MCF 10A (cell line): ENCODE measurements around the gene UMODL1. TPM values are rescaled to one million over a fixed set of nuclear protein-coding genes. Genes with fewer than 3 reads are reported as not detected.

Experiments used
- BruUV-seq: library from RNA; stranded (reverse); fragments of 400-500 nt; replicated peaks from 2 replicates; lab custom pipeline; 2021; lab: Mats Ljungman, UMichigan
- CTCF ChIA-PET: fragments of 300-600 bp; sonication (Branson Sonifier 250); formaldehyde crosslinking; extraction: SDS; loops from one replicate; lab custom pipeline; 2021; ENCODE audit warnings: antibody characterized with exemption, inconsistent platforms; lab: Yijun Ruan, JAX
- POLR2A ChIA-PET: fragments of 300-600, 350-650 bp; sonication (Branson Sonifier 250); formaldehyde crosslinking; extraction: SDS; loops from one replicate; lab custom pipeline; 2020; ENCODE audit warnings: antibody characterized with exemption, inconsistent platforms; lab: Yijun Ruan, JAX
- DNase-seq: peaks from one replicate; pipeline ENCODE4 v3.0.0-alpha.2; 2018; ENCODE audit not compliant: unreplicated experiment
- H3K27ac Mint-ChIP-seq: one replicate; pipeline ENCODE4 v1.8.0; 2022; ENCODE audit warnings: mild to moderate bottlenecking, low read depth, mixed read lengths; ENCODE audit not compliant: unreplicated experiment
- H3K27me3 Mint-ChIP-seq: one replicate; pipeline ENCODE4 v1.8.0; 2022; ENCODE audit warnings: mixed read lengths; ENCODE audit not compliant: insufficient read depth, unreplicated experiment
- H3K36me3 Mint-ChIP-seq: one replicate; pipeline ENCODE4 v1.8.0; 2022; ENCODE audit warnings: mild to moderate bottlenecking, moderate library complexity, mixed read lengths; ENCODE audit not compliant: insufficient read depth, unreplicated experiment
- H3K4me1 Mint-ChIP-seq: one replicate; pipeline ENCODE4 v1.8.0; 2022; ENCODE audit warnings: mixed read lengths; ENCODE audit not compliant: insufficient read depth, unreplicated experiment
- H3K4me3 Mint-ChIP-seq: one replicate; pipeline ENCODE4 v1.8.0; 2022; ENCODE audit warnings: mild to moderate bottlenecking, moderate library complexity, mixed read lengths; ENCODE audit not compliant: unreplicated experiment
- H3K9me3 Mint-ChIP-seq: one replicate; pipeline ENCODE4 v1.8.0; 2022; ENCODE audit warnings: mixed read lengths; ENCODE audit not compliant: unreplicated experiment
- intact Hi-C: fragments of 100-400 bp; cut with micrococcal nuclease; formaldehyde crosslinking; loops from 2 replicates; pipeline ENCODE4 v1.14.1; 2022
- total RNA-seq: library from RNA; stranded (reverse); gene quantifications from 2 replicates; pipeline ENCODE4 v1.2.3, GENCODE V29; 2022
- TF ChIP-seq, protein P1 (sequence below): fragments of 200-600 bp; IDR thresholded peaks from one replicate; pipeline ENCODE4 v1.8.0; 2022; ENCODE audit warnings: antibody characterized with exemption, mild to moderate bottlenecking; ENCODE audit not compliant: unreplicated experiment

Gene UMODL1
- total RNA-seq, 1 experiment from 2014 or later, result not detected

DNA sequence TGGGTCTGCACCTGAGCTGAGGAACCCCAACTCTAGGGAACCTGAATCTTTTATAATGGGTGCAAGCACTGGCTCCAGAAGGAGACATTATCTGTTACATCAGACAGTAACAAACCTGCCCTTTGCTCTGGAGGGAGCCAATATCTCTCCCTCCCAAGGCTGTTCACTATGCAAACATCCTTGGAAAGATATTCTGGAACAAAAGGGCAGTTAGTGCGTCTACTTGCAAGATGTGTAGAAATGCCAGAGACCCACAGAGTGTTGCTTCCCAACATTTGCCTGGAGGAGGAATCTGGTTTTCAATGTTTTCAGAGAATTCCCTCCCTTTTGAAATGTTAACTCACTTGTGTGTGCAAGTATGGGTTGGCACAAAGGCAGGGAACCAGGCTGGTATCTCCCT lies 31.9 kb downstream of the UMODL1 start:
- Mint-ChIP-seq H3K36me3 (no peaks in the 10 kb centered on the region), H3K27ac (no peak overlapping the region), H3K9me3 (no peaks in the 10 kb centered on the region), H3K4me3 (no peak overlapping the region), H3K4me1 (peaks cover 3% of the 10 kb centered on the region), H3K27me3 (no peaks in the 10 kb centered on the region)
- DNase-seq, result no peak
- intact Hi-C loops, result no loop called here
- ChIA-PET CTCF (interaction anchor here (0.6 kb wide), 1 partner anchor 495 kb away, joined by 3 read pairs; no protein-coding TSS in a partner anchor), POLR2A (no interaction called here)
- TF ChIP-seq, protein P1, sequence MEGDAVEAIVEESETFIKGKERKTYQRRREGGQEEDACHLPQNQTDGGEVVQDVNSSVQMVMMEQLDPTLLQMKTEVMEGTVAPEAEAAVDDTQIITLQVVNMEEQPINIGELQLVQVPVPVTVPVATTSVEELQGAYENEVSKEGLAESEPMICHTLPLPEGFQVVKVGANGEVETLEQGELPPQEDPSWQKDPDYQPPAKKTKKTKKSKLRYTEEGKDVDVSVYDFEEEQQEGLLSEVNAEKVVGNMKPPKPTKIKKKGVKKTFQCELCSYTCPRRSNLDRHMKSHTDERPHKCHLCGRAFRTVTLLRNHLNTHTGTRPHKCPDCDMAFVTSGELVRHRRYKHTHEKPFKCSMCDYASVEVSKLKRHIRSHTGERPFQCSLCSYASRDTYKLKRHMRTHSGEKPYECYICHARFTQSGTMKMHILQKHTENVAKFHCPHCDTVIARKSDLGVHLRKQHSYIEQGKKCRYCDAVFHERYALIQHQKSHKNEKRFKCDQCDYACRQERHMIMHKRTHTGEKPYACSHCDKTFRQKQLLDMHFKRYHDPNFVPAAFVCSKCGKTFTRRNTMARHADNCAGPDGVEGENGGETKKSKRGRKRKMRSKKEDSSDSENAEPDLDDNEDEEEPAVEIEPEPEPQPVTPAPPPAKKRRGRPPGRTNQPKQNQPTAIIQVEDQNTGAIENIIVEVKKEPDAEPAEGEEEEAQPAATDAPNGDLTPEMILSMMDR, result no peak
- BruUV-seq, result no TSS peak

DNA sequence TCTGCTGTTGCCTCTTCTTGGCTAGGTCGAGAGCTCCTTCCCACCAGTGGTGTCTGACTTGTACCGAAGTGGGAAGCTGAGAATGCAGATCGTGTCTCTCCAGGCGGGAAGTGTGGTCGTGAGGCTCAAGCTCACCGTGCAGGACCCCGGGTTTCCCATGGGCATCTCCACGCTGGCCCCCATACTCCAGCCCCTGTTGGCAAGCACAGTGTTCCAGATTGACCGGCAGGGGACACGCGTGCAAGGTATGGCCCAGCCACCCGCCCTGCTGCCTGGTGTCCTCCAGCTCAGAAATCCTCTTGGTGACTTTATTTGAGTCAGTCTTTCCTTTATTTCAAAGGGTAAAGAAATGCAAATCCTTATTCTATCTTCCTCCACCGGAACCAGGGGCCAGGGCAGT lies 32.7 kb downstream of the UMODL1 start:
- H3K27me3 Mint-ChIP-seq, result no peaks in the 10 kb centered on the region
- H3K36me3 Mint-ChIP-seq, result no peaks in the 10 kb centered on the region
- intact Hi-C loops, result no loop called here
- no peaks in the 10 kb centered on the region for H3K9me3 Mint-ChIP-seq
- TF ChIP-seq, protein P1, result no peak
- H3K4me3 Mint-ChIP-seq, result no peak overlapping the region
- no peaks in the 10 kb centered on the region for H3K4me1 Mint-ChIP-seq
- ChIA-PET POLR2A (no interaction called here), CTCF (interaction anchor here (1.0 kb wide), 2 partner anchors 92 to 171 kb away, joined by 3 read pairs; no protein-coding TSS in a partner anchor)
- BruUV-seq, result no TSS peak
- H3K27ac Mint-ChIP-seq, result no peak overlapping the region
- DNase-seq, result no peak

DNA sequence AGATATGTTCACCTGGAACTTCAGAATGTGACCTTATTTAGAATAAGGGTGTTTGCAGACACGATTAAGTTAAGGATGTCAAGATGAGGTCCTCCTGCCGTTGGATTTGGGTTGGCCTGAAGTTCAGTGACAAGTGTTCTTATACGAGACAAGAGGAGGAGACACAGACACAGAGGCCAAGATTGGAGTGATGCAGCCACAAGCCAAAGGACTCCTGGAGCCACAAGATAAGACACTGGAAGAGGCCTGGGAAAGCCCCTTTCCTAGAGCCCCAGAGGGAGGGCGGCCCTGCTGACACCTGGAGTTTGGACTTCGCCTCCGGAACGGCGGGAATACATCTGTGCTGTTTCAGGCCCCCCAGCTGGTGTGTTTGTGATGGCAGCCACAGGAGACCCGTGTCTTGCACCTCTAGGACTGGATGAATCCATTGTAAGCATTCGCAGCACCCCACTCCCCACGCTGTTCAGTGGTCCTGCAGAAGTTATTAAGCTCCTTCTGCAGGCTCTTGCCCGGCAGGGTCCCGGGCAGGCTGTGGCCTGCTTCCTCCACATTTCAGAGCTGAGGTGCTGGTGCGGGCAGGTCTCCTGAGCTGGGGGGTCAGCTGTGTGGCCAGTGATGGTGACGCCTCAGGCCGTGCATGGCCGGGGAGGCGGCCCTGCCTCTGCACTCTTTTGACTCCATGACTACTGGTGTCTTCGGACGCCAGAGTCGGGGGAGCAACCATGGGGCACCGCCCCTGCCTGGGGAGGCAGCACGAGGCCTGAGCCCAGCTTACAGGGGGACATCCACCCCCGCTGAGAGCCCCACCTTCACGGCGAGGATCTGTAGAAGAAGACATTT lies 34.6 kb downstream of the UMODL1 start:
- ChIA-PET POLR2A (interaction anchor here (0.7 kb wide), 1 partner anchor 146 kb away, joined by 3 read pairs; no protein-coding TSS in a partner anchor), CTCF (interaction anchor here (0.6 kb wide), 1 partner anchor 10 kb away, joined by 3 read pairs; no protein-coding TSS in a partner anchor)
- no peak overlapping the region for H3K27ac Mint-ChIP-seq
- H3K27me3 Mint-ChIP-seq, result no peaks in the 10 kb centered on the region
- DNase-seq, result no peak
- BruUV-seq, result no TSS peak
- TF ChIP-seq, protein P1, result no peak
- H3K4me1 Mint-ChIP-seq, result no peaks in the 10 kb centered on the region
- H3K9me3 Mint-ChIP-seq, result no peaks in the 10 kb centered on the region
- H3K4me3 Mint-ChIP-seq, result no peak overlapping the region
- intact Hi-C loops, result no loop called here
- H3K36me3 Mint-ChIP-seq, result no peaks in the 10 kb centered on the region

DNA sequence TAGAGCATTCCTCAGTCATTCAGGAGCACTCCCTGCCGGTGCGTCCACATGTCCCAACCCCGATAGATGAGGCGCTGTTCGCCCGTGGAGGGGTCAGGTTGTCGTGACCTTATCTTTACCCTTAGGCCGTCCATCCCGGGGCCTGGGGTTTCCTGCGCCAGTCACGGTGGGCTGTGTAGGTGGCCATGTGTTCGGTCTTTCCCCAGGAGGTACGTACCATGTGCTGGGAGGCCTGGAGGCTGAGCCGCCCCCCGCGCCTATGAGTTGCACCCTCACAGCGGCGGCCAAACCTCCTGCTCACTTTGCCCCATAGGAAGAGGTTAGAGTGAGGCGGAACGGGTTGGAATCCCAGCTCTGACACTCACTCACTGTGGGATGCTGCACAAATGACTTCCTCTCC lies 35.3 kb downstream of the UMODL1 start:
- BruUV-seq, result no TSS peak
- POLR2A ChIA-PET, result no interaction called here
- TF ChIP-seq, protein P1, result no peak
- H3K4me1 Mint-ChIP-seq, result no peaks in the 10 kb centered on the region
- CTCF ChIA-PET, result interaction anchor here (0.5 to 2.1 kb wide), 3 partner anchors 9 to 195 kb away, joined by 3 to 11 read pairs (median 3); no protein-coding TSS in a partner anchor
- DNase-seq, result no peak
- no peaks in the 10 kb centered on the region for H3K27me3 Mint-ChIP-seq
- H3K9me3 Mint-ChIP-seq, result no peaks in the 10 kb centered on the region
- intact Hi-C loops, result no loop called here
- no peaks in the 10 kb centered on the region for H3K36me3 Mint-ChIP-seq
- no peak overlapping the region for H3K27ac Mint-ChIP-seq
- no peak overlapping the region for H3K4me3 Mint-ChIP-seq
